Measurements from ENCODE around the gene EFNB2.
A peak's percentile ranks its signal among the peaks of the same experiment; 100 is the strongest.

Gene EFNB2

DNA sequence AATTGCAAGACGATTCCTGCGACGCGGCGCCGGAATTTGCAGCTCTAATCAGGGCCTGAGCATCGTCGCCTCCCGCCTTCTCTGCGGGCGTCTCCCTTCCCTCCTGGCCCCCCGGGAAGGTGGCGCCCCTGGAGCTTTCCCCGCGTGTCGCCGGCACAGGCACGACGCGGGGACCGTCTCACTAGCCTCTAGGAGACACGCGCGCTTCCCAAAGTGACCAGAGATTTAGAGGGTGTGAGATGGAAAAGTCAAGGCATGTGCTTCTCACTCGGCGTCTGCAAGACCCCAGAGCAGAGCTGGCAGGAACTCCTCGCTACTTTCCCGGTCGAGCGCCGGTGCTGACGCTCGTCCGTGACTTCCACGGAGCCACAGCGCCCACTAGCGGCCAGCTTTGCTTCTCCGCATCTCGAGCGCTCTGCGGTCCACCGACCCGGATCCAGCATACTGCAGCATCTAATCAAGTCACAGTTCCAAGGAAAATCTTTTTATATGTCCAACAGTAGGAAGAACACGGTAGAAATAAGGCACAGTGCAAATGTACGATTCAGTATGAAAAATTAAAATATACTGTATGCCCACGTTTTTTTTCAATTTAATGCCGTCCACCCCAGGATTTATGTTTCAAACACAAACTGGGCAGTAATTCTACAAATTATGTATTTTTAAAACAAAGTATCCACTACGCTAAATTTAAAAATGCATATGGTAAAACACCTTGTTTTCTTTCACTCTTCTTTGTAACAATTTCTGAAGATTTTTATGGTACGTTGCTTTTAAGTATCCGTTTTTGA is 977 bp upstream of the EFNB2 start:
- in situ Hi-C loops (cut with MboI; ENCODE audit: low sequenced_read_pairs): loop anchor here (25.0 kb wide), 1 partner anchor 449 kb away; no protein-coding TSS in a partner anchor
- no peaks in the 10 kb centered on the region for H3K9me3 ChIP-seq
- DNase-seq (ENCODE audit: low spot score in 2 of 2): peak; percentile 81 to 95

DNA sequence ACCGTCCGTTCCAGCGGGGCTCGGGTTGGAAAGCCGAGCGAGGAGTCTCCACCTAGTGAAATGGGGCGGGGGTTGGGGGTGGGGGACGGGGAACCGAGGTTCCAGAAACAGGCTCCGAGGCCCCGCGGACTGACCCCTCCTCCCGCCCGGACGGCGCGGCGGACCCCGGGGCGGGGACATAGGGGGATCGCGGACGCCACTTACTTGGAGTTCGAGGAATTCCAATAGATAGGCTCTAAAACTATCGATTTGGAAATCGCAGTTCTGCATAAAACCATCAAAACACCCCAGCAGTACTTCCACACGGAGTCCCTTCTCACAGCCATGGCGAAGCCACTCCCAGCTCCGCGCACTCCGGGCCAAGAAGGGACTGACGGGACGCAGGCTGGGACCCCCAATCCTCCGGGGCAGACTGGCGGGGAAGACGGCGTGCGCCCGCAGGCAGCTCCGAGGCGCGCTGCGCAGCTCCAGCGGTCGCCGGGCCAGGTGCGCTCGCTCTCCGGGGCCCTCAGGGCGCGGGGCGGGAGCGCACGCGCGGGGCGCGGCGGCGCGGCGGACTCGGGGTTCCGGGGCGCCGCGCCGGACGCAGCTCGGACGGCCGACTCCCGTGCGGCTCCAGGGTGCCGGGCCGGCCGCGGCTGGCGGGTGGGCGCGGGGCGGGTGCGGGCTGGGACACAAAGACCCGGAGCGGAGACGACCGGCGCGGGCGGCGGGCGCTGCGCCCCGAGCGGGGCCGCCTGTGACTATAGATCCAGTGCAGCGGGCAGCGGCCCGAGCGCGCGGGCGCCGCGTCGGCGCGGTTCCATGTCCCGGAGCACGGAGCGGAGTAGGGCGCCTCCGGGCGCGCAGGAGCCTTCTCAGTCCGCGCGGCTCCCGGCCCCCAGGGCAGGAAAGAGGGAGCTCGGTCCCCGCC is 567 bp downstream of the EFNB2 start:
- H3K27me3 ChIP-seq (ENCODE audit: low read depth): no peaks in the 10 kb centered on the region
- peak overlapping the region; percentile 48 for H3K4me3 ChIP-seq
- DNase-seq (ENCODE audit: low spot score in 2 of 2): peak in 1 of 2 experiments; percentile 37
- H3K4me1 ChIP-seq: peaks cover 20% of the 10 kb centered on the region
- no peaks in the 10 kb centered on the region for H3K9me3 ChIP-seq
- no peaks in the 10 kb centered on the region for H3K36me3 ChIP-seq (replicated peaks)
- in situ Hi-C loops (cut with MboI; ENCODE audit: low sequenced_read_pairs): loop anchor here (25.0 kb wide), 1 partner anchor 448 kb away; no protein-coding TSS in a partner anchor

More for the DNA sequence above, 977 bp upstream of the EFNB2 start:
- Histone ChIP-seq H3K4me1 (peaks cover 8% of the 10 kb centered on the region), H3K4me3 (peak overlapping the region; percentile 36), H3K27me3 (ENCODE audit: low read depth) (no peaks in the 10 kb centered on the region), H3K36me3 (replicated peaks) (peaks cover 7% of the 10 kb centered on the region)

DNA sequence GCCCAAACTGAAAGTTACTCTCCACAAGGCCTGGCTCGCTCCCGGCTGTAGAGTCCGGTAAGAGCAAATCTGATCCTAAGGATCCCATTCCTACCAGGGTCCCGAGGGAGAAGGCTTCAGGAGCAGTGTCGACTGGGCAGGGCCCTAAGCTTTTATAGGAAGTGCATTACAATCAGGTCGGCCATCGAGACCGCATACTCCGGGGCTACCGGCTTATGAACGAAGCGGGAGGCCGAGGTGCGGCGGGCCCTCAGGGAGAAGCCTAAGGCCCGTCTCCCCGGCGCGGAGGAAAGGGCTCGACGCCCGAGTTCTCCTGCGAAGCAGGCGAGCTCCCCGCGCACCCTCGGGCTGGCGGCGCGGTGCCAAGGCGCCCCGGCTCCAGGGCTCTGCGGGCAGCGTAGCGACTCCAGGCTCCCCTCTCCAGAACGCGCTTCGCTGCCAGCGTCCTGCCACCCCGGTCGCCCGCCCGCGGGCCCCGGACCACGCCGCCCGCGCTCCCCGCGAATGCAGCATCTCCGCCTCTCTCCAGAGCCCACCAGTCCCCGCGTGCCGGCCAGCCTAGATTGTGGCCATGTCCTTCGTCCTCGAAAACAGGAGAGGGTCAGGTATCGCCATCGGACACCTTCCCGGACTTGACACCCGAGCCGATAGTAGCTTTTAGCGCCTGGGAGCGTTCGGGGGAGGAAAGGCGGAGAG is 1.4 kb downstream of the EFNB2 start:
- in situ Hi-C loops (cut with MboI; ENCODE audit: low sequenced_read_pairs): loop anchor here (25.0 kb wide), 1 partner anchor 447 kb away; no protein-coding TSS in a partner anchor
- peak overlapping the region; percentile 48 for H3K4me3 ChIP-seq
- no peaks in the 10 kb centered on the region for H3K36me3 ChIP-seq (replicated peaks)
- DNase-seq (ENCODE audit: low spot score in 2 of 2): peak in 1 of 2 experiments; percentile 38
- no peaks in the 10 kb centered on the region for H3K9me3 ChIP-seq
- peaks cover 22% of the 10 kb centered on the region for H3K4me1 ChIP-seq
- no peaks in the 10 kb centered on the region for H3K27me3 ChIP-seq (ENCODE audit: low read depth)

- in situ Hi-C loops (cut with MboI; ENCODE audit: low sequenced_read_pairs): loop anchor here (25.0 kb wide), 1 partner anchor 446 kb away; no protein-coding TSS in a partner anchor
- peak overlapping the region; percentile 48 for H3K4me3 ChIP-seq
- no peaks in the 10 kb centered on the region for H3K27me3 ChIP-seq (ENCODE audit: low read depth)
- no peaks in the 10 kb centered on the region for H3K9me3 ChIP-seq
- no peaks in the 10 kb centered on the region for H3K36me3 ChIP-seq (replicated peaks)
- DNase-seq (ENCODE audit: low spot score in 2 of 2): no peak
- peaks cover 29% of the 10 kb centered on the region for H3K4me1 ChIP-seq
Measured at GRCh38 chr13:106533101-106533942, 2.1 kb downstream of the EFNB2 start.

GRCh38 chr13:106532111-106532929 is 3.1 kb downstream of the EFNB2 start:
- H3K9me3 ChIP-seq: no peaks in the 10 kb centered on the region
- H3K27me3 ChIP-seq (ENCODE audit: low read depth): no peaks in the 10 kb centered on the region
- H3K4me3 ChIP-seq: no peak overlapping the region
- H3K36me3 ChIP-seq (replicated peaks): no peaks in the 10 kb centered on the region
- H3K4me1 ChIP-seq: peaks cover 38% of the 10 kb centered on the region
- no peak for DNase-seq (ENCODE audit: low spot score in 2 of 2)
- in situ Hi-C loops (cut with MboI; ENCODE audit: low sequenced_read_pairs): loop anchor here (25.0 kb wide), 1 partner anchor 445 kb away; no protein-coding TSS in a partner anchor

GRCh38 chr13:106530980-106531481 is 4.4 kb downstream of the EFNB2 start:
- no peaks in the 10 kb centered on the region for H3K36me3 ChIP-seq (replicated peaks)
- in situ Hi-C loops (cut with MboI; ENCODE audit: low sequenced_read_pairs): loop anchor here (25.0 kb wide), 1 partner anchor 444 kb away; no protein-coding TSS in a partner anchor
- DNase-seq (ENCODE audit: low spot score in 2 of 2): peak; percentile 38 to 71

DNA sequence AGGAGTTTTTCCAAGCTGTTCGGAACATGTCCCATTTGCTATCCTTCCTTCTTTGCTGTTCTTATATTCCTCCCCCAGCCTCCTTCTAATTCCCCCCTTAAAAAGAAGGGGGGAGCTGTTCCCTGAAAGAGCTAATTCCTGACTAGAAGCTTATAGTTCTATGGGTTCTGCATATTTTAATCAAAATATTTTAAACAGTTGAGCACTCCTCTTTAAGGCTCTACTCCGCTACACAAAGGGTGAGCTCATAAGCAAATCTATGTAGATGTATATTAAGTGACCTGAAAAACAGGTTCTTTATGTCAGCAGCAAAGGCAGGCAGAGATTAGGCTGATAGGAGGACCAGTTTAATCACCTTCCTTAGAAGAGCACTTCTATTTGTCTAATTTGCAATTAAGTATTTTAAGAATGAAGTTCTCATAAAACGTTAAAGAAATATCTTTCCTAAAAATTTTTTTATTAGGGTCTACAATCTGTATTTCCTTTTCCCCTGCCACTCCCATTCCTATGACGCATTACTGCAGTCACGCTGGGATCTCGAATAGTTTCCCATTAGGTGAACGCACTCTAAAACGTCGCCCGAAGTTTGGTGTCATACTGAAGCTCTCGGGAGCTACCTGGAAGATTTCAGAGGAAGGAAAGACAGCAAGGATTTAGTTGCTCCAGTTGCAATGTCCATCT is 5.2 kb downstream of the EFNB2 start:
- H3K27me3 ChIP-seq (ENCODE audit: low read depth): no peaks in the 10 kb centered on the region
- H3K36me3 ChIP-seq (replicated peaks): no peaks in the 10 kb centered on the region
- H3K9me3 ChIP-seq: no peaks in the 10 kb centered on the region
- peaks cover 35% of the 10 kb centered on the region for H3K4me1 ChIP-seq
- peak overlapping the region; percentile 1; the same call in 1 of the 2 replicates for H3K4me3 ChIP-seq
- in situ Hi-C loops (cut with MboI; ENCODE audit: low sequenced_read_pairs): loop anchor here (25.0 kb wide), 1 partner anchor 443 kb away; no protein-coding TSS in a partner anchor
- peak; percentile 40 to 78 for DNase-seq (ENCODE audit: low spot score in 2 of 2)

More at GRCh38 chr13:106530980-106531481, 4.4 kb downstream of the EFNB2 start:
- Histone ChIP-seq H3K4me3 (peak overlapping the region; percentile 1; the same call in 1 of the 2 replicates), H3K27me3 (ENCODE audit: low read depth) (no peaks in the 10 kb centered on the region), H3K4me1 (peaks cover 38% of the 10 kb centered on the region), H3K9me3 (no peaks in the 10 kb centered on the region)

DNA sequence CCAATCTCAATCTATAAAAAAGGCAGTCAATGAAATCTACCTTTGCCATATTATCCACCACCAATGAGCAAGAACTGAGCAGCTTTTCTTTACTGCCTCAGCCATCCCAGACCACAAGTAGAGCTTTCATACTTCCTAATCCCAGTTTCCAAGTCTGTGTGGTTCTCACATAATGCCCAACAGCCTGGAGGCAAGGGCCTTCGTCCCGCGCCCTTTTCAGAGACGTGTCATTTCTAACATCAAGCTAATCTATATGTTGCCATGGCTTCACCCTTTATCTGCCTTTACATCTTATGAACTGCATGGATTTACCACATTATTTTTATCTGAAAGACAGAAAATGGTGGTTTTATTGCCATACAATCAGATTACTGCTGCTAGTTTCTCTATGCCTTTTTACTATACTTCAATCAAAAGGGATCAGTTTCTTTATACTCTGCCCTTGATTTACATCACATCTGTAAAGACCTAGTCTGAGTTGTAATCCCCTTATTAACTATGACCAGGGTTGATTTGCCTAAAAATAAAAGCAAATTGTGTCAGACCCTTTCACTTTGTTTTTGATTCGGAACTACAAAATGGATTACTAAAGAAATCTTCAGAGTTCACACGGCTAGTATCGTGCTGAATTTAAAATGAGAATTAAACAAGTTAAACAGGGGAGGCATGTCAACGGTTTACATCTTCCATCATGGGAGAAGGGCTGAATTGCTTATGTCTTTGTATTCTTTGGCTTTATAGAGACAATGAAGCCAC is 5.9 kb downstream of the EFNB2 start:
- no peak overlapping the region for H3K4me3 ChIP-seq
- in situ Hi-C loops (cut with MboI; ENCODE audit: low sequenced_read_pairs): loop anchor here (25.0 kb wide), 1 partner anchor 442 kb away; no protein-coding TSS in a partner anchor
- H3K4me1 ChIP-seq: peaks cover 35% of the 10 kb centered on the region

GRCh38 chr13:106528718-106529414 is 6.6 kb downstream of the EFNB2 start:
- Histone ChIP-seq H3K36me3 (replicated peaks) (no peaks in the 10 kb centered on the region), H3K27me3 (ENCODE audit: low read depth) (no peaks in the 10 kb centered on the region), H3K9me3 (no peaks in the 10 kb centered on the region), H3K4me1 (peaks cover 35% of the 10 kb centered on the region), H3K4me3 (no peak overlapping the region; the same call in 1 of the 2 replicates)
- in situ Hi-C loops (cut with MboI; ENCODE audit: low sequenced_read_pairs): loop anchor here (25.0 kb wide), 1 partner anchor 442 kb away; no protein-coding TSS in a partner anchor
- peak in 1 of 2 experiments; percentile 51 for DNase-seq (ENCODE audit: low spot score in 2 of 2)

More for the DNA sequence above, 5.9 kb downstream of the EFNB2 start:
- DNase-seq (ENCODE audit: low spot score in 2 of 2): peak; percentile 84 to 97
- Histone ChIP-seq H3K9me3 (no peaks in the 10 kb centered on the region), H3K27me3 (ENCODE audit: low read depth) (no peaks in the 10 kb centered on the region), H3K36me3 (replicated peaks) (no peaks in the 10 kb centered on the region)

DNA sequence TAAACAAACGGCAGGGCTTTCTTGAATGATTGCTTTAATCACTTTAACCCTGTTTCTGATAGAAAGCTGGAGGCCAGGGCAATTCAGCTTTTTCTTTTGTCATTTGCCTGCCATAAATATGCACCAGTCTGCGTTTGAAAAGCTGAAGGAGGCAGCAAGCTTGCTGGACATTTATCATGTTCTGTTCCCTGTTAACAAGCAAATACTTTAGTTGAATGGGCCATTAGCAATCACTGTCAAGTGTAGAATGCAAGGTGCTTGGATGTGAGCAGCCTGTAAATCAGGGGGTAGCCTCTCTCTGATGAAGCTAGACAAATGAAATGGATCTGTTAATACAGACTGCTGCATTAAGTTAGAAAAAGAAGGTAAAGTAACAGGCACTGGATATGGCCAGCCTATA is 7.6 kb downstream of the EFNB2 start:
- DNase-seq (ENCODE audit: low spot score in 2 of 2): peak; percentile 63 to 91
- Histone ChIP-seq H3K4me3 (no peak overlapping the region), H3K36me3 (replicated peaks) (no peaks in the 10 kb centered on the region), H3K27me3 (ENCODE audit: low read depth) (no peaks in the 10 kb centered on the region), H3K4me1 (peaks cover 35% of the 10 kb centered on the region), H3K9me3 (no peaks in the 10 kb centered on the region)
- in situ Hi-C loops (cut with MboI; ENCODE audit: low sequenced_read_pairs): loop anchor here (25.0 kb wide), 1 partner anchor 441 kb away; no protein-coding TSS in a partner anchor
